K562 (cell line): ENCODE results near the gene NACC1. TPM values are rescaled to one million over a fixed set of nuclear protein-coding genes. Genes with fewer than 3 reads are reported as not detected.

Experiments
- CCAR2 ChIP-seq: fragments of 200-400 bp; formaldehyde crosslinking; IDR thresholded peaks from 2 replicates; pipeline ENCODE4 v1.6.1; 2017; ENCODE audit warnings: mild to moderate bottlenecking, low read depth, low read length
- CTBP1 ChIP-seq: fragments of 450-650 bp; IDR thresholded peaks from 2 replicates; pipeline ENCODE4 v1.6.1; 2016; ENCODE audit warnings: borderline replicate concordance
- DACH1 ChIP-seq: fragments of 450-650 bp; IDR thresholded peaks from 2 replicates; pipeline ENCODE4 v1.6.1; 2018; ENCODE audit not compliant: partially characterized antibody
- EP400 ChIP-seq: fragments of 450-650 bp; IDR thresholded peaks from 2 replicates; pipeline ENCODE4 v1.6.1; 2017; ENCODE audit warnings: antibody characterized with exemption, mild to moderate bottlenecking, moderate library complexity
- MYBL2 ChIP-seq, 2 experiments: fragments of 450-650 bp in 1 of 2; sonication (generic) in 1 of 2; formaldehyde crosslinking in 1 of 2; IDR thresholded peaks; 2 replicates each; pipeline versions ENCODE4 v1.6.1 to v1.8.1; 2017 to 2022; ENCODE audit warnings: borderline replicate concordance in 1 of 2, inconsistent platforms in 1 of 2, low read depth in 1 of 2, mild to moderate bottlenecking in 1 of 2, missing genetic modification reagents in 1 of 2, moderate library complexity in 1 of 2
- PHF20 ChIP-seq: fragments of 450-650 bp; IDR thresholded peaks from 2 replicates; pipeline ENCODE4 v1.6.1; 2018; ENCODE audit not compliant: partially characterized antibody
- ZNF224 ChIP-seq: sonication (generic); formaldehyde crosslinking; IDR thresholded peaks from 2 replicates; pipeline ENCODE4 v1.8.0; 2022; ENCODE audit warnings: mild to moderate bottlenecking, missing genetic modification reagents
- ZNF3 ChIP-seq: fragments of 250-450 bp; sonication (Bioruptor Pico); IDR thresholded peaks from 2 replicates; pipeline ENCODE4 v1.5.0; 2021; ENCODE audit warnings: mild to moderate bottlenecking, moderate library complexity
- ZNF324 ChIP-seq: fragments of 250-450 bp; sonication (Bioruptor Pico); IDR thresholded peaks from 2 replicates; pipeline ENCODE4 v1.4.0; 2020; ENCODE audit warnings: mild to moderate bottlenecking
- polyA plus RNA-seq, 8 experiments: library from polyadenylated mRNA; depleted of rRNA in 4 of 8; stranded (reverse) in 5 of 8; unstranded in 3 of 8; fragments of >200 nt; fragmentation: Nextera tagmentation in 2 of 8; fragmentation: Illumina TruSeq in 1 of 8; extraction: Ambion mirVana in 2 of 8; extraction: Trizol in 1 of 8; gene quantifications; 2 replicates each; pipeline versions ENCODE4 v1.2.1 to v1.2.3, GENCODE V29; 2011 to 2014; ENCODE audit warnings: inconsistent platforms in 1 of 8, missing spikeins in 1 of 8
- total RNA-seq, 7 experiments: library from RNA; depleted of rRNA in 6 of 7; stranded (reverse); fragments of >200 nt in 6 of 7; fragmentation: Illumina TruSeq in 2 of 7; extraction: Trizol in 2 of 7; gene quantifications; 2 replicates each; pipeline versions ENCODE4 v1.2.1 to v1.2.3, GENCODE V29; 2011 to 2021; ENCODE audit warnings: low replicate concordance in 1 of 7
- TF ChIP-seq, protein P1 (sequence below): sonication (generic); formaldehyde crosslinking; IDR thresholded peaks from 2 replicates; pipeline ENCODE4 v1.8.0; 2022; ENCODE audit warnings: missing genetic modification reagents, mild to moderate bottlenecking, moderate library complexity, borderline replicate concordance
- TF ChIP-seq, protein P2 (sequence below): IDR thresholded peaks from 3 replicates; pipeline ENCODE4 v1.6.1; 2011; ENCODE audit warnings: borderline replicate concordance, mild to moderate bottlenecking, moderate library complexity; ENCODE audit not compliant: insufficient read length; ENCODE audit errors: extremely low read depth
- TF ChIP-seq, protein P3 (sequence below), 2 experiments: fragments of 450-650 bp; IDR thresholded peaks; 2 replicates each; pipeline ENCODE4 v1.6.1; 2018; ENCODE audit warnings: mild to moderate bottlenecking in 2 of 2, low read depth in 1 of 2; ENCODE audit not compliant: partially characterized antibody in 2 of 2
- TF ChIP-seq, protein P4 (sequence below): fragments of 250-450 bp; sonication (Bioruptor Pico); IDR thresholded peaks from 2 replicates; pipeline ENCODE4 v1.4.0; 2020; ENCODE audit warnings: mild to moderate bottlenecking, moderate library complexity
- TF ChIP-seq, protein P5 (sequence below): fragments of 450-650 bp; IDR thresholded peaks from 2 replicates; pipeline ENCODE4 v1.6.1; 2016; ENCODE audit warnings: antibody characterized with exemption

Gene NACC1
- total and polyA plus RNA-seq, 9 of the 15 experiments (the other 6 are each of a cell fraction or from before 2014, with no cell fraction given), result 0.04 to 96.6 (median 25.8) TPM

DNA sequence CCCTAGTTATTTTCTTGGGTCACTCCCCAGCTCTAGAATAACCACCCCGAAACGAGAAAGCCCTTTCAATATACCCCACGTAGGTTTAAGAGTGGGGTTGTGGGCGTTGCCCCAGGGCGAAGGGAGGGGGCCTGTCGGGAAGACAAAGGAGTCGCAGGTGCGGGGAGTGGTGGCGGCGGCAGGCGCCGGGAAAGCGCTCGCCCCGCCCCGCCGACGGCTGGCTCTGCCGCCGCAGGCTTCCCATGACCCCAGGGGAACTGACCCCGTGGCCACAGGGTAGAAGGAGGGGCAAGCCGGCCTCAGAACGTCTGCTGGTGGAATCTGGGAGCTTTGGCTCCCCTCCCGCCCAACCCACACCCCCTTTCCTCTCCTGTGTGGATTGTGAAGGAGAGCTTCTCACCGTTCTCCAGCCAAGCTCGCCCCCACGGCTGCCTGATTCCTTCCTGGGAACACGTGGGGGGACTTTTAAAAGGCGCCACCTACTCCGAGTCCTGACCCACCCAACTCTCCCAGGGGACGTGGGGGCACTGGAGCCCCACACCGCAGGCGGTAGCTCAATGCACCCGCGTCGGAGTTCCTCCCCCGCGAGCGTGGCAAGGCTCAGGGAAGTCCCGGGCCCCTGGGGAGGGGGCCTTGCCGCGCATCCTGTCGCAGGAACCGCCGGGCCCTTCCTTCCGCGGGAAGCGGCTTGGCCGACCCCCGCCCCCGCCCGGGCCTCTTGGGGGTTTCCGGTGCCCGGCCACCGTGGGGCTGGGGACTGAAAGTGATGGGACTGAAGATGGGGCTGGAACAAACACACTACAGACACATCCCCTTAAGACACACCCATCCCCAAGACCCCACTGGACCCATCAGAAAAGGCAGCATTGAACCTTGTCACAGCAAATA lies 37.7 kb downstream of the NACC1 start (continued):
- TF ChIP-seq, protein P1, sequence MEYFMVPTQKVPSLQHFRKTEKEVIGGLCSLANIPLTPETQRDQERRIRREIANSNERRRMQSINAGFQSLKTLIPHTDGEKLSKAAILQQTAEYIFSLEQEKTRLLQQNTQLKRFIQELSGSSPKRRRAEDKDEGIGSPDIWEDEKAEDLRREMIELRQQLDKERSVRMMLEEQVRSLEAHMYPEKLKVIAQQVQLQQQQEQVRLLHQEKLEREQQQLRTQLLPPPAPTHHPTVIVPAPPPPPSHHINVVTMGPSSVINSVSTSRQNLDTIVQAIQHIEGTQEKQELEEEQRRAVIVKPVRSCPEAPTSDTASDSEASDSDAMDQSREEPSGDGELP, result peak; percentile 63
- TF ChIP-seq, protein P2, sequence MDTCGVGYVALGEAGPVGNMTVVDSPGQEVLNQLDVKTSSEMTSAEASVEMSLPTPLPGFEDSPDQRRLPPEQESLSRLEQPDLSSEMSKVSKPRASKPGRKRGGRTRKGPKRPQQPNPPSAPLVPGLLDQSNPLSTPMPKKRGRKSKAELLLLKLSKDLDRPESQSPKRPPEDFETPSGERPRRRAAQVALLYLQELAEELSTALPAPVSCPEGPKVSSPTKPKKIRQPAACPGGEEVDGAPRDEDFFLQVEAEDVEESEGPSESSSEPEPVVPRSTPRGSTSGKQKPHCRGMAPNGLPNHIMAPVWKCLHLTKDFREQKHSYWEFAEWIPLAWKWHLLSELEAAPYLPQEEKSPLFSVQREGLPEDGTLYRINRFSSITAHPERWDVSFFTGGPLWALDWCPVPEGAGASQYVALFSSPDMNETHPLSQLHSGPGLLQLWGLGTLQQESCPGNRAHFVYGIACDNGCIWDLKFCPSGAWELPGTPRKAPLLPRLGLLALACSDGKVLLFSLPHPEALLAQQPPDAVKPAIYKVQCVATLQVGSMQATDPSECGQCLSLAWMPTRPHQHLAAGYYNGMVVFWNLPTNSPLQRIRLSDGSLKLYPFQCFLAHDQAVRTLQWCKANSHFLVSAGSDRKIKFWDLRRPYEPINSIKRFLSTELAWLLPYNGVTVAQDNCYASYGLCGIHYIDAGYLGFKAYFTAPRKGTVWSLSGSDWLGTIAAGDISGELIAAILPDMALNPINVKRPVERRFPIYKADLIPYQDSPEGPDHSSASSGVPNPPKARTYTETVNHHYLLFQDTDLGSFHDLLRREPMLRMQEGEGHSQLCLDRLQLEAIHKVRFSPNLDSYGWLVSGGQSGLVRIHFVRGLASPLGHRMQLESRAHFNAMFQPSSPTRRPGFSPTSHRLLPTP, result no peak
- no peak for TF ChIP-seq ZNF324
- TF ChIP-seq PHF20, result no peak
- TF ChIP-seq DACH1, result no peak
- TF ChIP-seq CCAR2, result no peak
- no peak for TF ChIP-seq MYBL2 (IDR thresholded peaks at IDR 0.05; ENCODE audit: low read depth)
- TF ChIP-seq MYBL2 (CRISPR knock-in tag; IDR thresholded peaks at IDR 0.05; ENCODE audit: borderline replicate concordance), result no peak
- TF ChIP-seq ZNF224 (CRISPR knock-in tag), result no peak
- TF ChIP-seq ZNF3, result 0 out of 2 replicates have a peak, but pooled peaks have one; percentile 71
- TF ChIP-seq, protein P3, sequence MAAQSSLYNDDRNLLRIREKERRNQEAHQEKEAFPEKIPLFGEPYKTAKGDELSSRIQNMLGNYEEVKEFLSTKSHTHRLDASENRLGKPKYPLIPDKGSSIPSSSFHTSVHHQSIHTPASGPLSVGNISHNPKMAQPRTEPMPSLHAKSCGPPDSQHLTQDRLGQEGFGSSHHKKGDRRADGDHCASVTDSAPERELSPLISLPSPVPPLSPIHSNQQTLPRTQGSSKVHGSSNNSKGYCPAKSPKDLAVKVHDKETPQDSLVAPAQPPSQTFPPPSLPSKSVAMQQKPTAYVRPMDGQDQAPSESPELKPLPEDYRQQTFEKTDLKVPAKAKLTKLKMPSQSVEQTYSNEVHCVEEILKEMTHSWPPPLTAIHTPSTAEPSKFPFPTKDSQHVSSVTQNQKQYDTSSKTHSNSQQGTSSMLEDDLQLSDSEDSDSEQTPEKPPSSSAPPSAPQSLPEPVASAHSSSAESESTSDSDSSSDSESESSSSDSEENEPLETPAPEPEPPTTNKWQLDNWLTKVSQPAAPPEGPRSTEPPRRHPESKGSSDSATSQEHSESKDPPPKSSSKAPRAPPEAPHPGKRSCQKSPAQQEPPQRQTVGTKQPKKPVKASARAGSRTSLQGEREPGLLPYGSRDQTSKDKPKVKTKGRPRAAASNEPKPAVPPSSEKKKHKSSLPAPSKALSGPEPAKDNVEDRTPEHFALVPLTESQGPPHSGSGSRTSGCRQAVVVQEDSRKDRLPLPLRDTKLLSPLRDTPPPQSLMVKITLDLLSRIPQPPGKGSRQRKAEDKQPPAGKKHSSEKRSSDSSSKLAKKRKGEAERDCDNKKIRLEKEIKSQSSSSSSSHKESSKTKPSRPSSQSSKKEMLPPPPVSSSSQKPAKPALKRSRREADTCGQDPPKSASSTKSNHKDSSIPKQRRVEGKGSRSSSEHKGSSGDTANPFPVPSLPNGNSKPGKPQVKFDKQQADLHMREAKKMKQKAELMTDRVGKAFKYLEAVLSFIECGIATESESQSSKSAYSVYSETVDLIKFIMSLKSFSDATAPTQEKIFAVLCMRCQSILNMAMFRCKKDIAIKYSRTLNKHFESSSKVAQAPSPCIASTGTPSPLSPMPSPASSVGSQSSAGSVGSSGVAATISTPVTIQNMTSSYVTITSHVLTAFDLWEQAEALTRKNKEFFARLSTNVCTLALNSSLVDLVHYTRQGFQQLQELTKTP (IDR thresholded peaks at IDR 0.05; ENCODE audit: low read depth in 1 of 2, partially characterized antibody in 2 of 2), result no peak
- TF ChIP-seq, protein P4, sequence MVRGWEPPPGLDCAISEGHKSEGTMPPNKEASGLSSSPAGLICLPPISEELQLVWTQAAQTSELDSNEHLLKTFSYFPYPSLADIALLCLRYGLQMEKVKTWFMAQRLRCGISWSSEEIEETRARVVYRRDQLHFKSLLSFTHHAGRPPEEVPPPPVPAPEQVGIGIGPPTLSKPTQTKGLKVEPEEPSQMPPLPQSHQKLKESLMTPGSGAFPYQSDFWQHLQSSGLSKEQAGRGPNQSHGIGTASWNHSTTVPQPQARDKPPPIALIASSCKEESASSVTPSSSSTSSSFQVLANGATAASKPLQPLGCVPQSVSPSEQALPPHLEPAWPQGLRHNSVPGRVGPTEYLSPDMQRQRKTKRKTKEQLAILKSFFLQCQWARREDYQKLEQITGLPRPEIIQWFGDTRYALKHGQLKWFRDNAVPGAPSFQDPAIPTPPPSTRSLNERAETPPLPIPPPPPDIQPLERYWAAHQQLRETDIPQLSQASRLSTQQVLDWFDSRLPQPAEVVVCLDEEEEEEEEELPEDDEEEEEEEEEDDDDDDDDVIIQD (CRISPR knock-in tag), result no peak
- TF ChIP-seq, protein P5, sequence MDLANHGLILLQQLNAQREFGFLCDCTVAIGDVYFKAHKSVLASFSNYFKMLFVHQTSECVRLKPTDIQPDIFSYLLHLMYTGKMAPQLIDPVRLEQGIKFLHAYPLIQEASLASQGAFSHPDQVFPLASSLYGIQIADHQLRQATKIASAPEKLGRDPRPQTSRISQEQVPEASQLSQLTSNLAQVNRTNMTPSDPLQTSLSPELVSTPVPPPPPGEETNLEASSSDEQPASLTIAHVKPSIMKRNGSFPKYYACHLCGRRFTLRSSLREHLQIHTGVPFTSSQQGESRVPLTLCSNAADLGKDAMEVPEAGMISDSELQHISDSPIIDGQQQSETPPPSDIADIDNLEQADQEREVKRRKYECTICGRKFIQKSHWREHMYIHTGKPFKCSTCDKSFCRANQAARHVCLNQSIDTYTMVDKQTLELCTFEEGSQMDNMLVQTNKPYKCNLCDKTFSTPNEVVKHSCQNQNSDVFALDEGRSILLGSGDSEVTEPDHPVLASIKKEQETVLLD, result no peak
- peak; percentile 40; the same call in 1 of the 2 replicates for TF ChIP-seq CTBP1
- TF ChIP-seq EP400, result no peak
